ENCODE data around the gene GZF1. TPM values are rescaled to one million over a fixed set of nuclear protein-coding genes. Genes with fewer than 3 reads are reported as not detected.

GZF1 gene
- polyA plus RNA-seq, 3 donors, result 5.5 to 215 (median 7.0) TPM

GRCh38 chr20:23358563-23358906 lies 3.4 kb upstream of the GZF1 start:
- no peak for DNase-seq
- peak overlapping the region in 1 of 2 donors; percentile 95 for H3K27ac ChIP-seq (ENCODE audit: low read depth in 1 of 2, low read length in 2 of 2)
- H3K27me3 ChIP-seq (ENCODE audit: control insufficient read depth in 2 of 2, insufficient read depth in 2 of 2, low read length in 2 of 2), result no peaks in the 10 kb centered on the region
- Mint-ChIP-seq H3K4me3 (peak overlapping the region; percentile 31 to 73), H3K36me3 (peaks cover 13 to 25% of the 10 kb centered on the region in 2 donors), H3K9me3 (no peaks in the 10 kb centered on the region), H3K4me1 (peaks cover 38% of the 10 kb centered on the region), H3K27me3 (ENCODE audit: low read depth in 3 of 3) (peaks cover 0 to 3% (median 0%) of the 10 kb centered on the region in 3 donors), H3K27ac (peak overlapping the region; percentile 76 to 97 (median 85))
- intact Hi-C loops (cut with micrococcal nuclease), result loop anchor here in 1 of 2 donors (1.0 to 5.0 kb wide), 2 partner anchors 8 to 64 kb away; partner anchors contain the start of genes NAPB and NXT1
- H4K20me1 ChIP-seq (ENCODE audit: insufficient read depth, low read length), result peaks cover 9% of the 10 kb centered on the region
- H3K4me1 ChIP-seq (ENCODE audit: control insufficient read depth in 1 of 2, insufficient read depth in 2 of 2, low read length in 2 of 2), result peaks cover 34 to 43% of the 10 kb centered on the region in 2 donors
- no peak overlapping the region for H2AFZ ChIP-seq (ENCODE audit: insufficient read depth, low read depth, low read length, poor library complexity, severe bottlenecking)
- H3K4me3 ChIP-seq (replicated peaks in 1 of 3; ENCODE audit: low read depth in 2 of 3, low read length in 3 of 3), result peak overlapping the region in 2 of 3 experiments; percentile 18 to 84
- no peaks in the 10 kb centered on the region for H3K9me3 ChIP-seq (replicated peaks in 1 of 2; ENCODE audit: control insufficient read depth in 1 of 2, insufficient read depth in 1 of 2, low read length in 2 of 2)
- peaks cover 23% of the 10 kb centered on the region for H3K79me2 ChIP-seq (ENCODE audit: insufficient read depth, low read length)
- peak overlapping the region; percentile 95 for H3K4me2 ChIP-seq (replicated peaks; ENCODE audit: extremely low read depth, low read length, poor library complexity, severe bottlenecking)
- TF ChIP-seq CTCF (IDR thresholded peaks at IDR 0.05), result no peak
- H3K36me3 ChIP-seq (replicated peaks in 1 of 2; ENCODE audit: control insufficient read depth in 1 of 2, insufficient read depth in 2 of 2, low read length in 2 of 2), result peaks cover 13 to 20% of the 10 kb centered on the region in 2 donors
- WGBS (ENCODE audit: insufficient coverage), result no CpG with 5 or more reads among the region's 6 CpGs
- H3K9ac ChIP-seq (ENCODE audit: insufficient read depth, low read length, poor library complexity, severe bottlenecking), result no peak overlapping the region

- Histone ChIP-seq H3K9me3 (replicated peaks in 1 of 2; ENCODE audit: control insufficient read depth in 1 of 2, insufficient read depth in 1 of 2, low read length in 2 of 2) (no peaks in the 10 kb centered on the region), H3K4me1 (ENCODE audit: control insufficient read depth in 1 of 2, insufficient read depth in 2 of 2, low read length in 2 of 2) (peaks cover 36 to 48% of the 10 kb centered on the region in 2 donors), H2AFZ (ENCODE audit: insufficient read depth, low read depth, low read length, poor library complexity, severe bottlenecking) (no peak overlapping the region), H4K20me1 (ENCODE audit: insufficient read depth, low read length) (peaks cover 14% of the 10 kb centered on the region), H3K27ac (ENCODE audit: low read depth in 1 of 2, low read length in 2 of 2) (no peak overlapping the region), H3K4me3 (replicated peaks in 1 of 3; ENCODE audit: low read depth in 2 of 3, low read length in 3 of 3) (no peak overlapping the region), H3K9ac (ENCODE audit: insufficient read depth, low read length, poor library complexity, severe bottlenecking) (no peak overlapping the region), H3K36me3 (replicated peaks in 1 of 2; ENCODE audit: control insufficient read depth in 1 of 2, insufficient read depth in 2 of 2, low read length in 2 of 2) (peaks cover 8 to 15% of the 10 kb centered on the region in 2 donors), H3K27me3 (ENCODE audit: control insufficient read depth in 2 of 2, insufficient read depth in 2 of 2, low read length in 2 of 2) (no peaks in the 10 kb centered on the region), H3K79me2 (ENCODE audit: insufficient read depth, low read length) (peaks cover 23% of the 10 kb centered on the region), H3K4me2 (replicated peaks; ENCODE audit: extremely low read depth, low read length, poor library complexity, severe bottlenecking) (no peak overlapping the region)
- Mint-ChIP-seq H3K36me3 (peaks cover 11 to 20% of the 10 kb centered on the region in 2 donors), H3K27ac (peak overlapping the region in 5 of 7 donors; percentile 76 to 94 (median 85)), H3K27me3 (ENCODE audit: low read depth in 3 of 3) (peaks cover 0 to 3% (median 0%) of the 10 kb centered on the region in 3 donors), H3K9me3 (no peaks in the 10 kb centered on the region), H3K4me1 (peaks cover 42% of the 10 kb centered on the region), H3K4me3 (peak overlapping the region in 1 of 2 donors; percentile 9)
- no peak for DNase-seq
- 82% methylated on average over 5 of the region's 7 CpGs for WGBS (ENCODE audit: insufficient coverage)
- TF ChIP-seq CTCF (IDR thresholded peaks at IDR 0.05), result no peak
- intact Hi-C loops (cut with micrococcal nuclease), result loop anchor here in 1 of 2 donors (1.0 to 5.0 kb wide), 2 partner anchors 9 to 63 kb away; partner anchors contain the start of genes NAPB and NXT1
These were observed 2.9 kb upstream of the GZF1 start for GRCh38 chr20:23358923-23359593.
